ENCODE results near the gene HSPH1.
A peak's percentile ranks its signal among the peaks of the same experiment; 100 is the strongest.

Gene HSPH1

DNA sequence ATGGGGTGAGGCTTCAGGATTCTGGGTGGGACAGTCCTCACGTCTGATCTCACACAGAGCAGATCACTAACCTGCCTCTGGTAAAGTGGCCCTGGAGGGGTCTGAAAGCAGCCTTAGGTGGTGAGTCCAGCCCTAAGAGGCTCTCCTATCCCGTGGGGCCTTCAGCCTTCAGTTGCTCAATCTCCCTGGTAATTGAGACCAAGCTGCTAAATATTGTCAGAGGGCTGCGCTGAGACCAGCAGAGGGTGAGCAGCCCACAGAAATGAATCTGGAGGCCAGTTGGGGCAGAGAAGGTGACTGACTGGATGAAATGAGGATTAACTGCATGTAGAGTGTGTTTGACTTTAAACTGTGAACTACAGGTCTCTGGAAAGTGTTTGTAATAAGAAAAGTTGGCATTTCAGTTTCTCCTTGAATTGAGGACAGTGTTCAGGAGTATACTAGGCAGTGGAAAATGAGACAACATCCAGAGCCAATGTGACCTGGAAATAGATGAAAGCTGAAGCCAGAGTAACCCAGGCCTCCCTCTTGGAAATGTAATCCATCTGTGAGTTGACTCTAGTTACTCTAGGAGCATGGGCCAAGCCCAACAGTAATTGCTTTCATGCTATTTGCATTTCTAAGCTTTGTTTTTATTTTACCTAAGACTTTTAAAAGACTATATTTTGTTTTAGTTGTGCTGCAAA is 14.3 kb upstream of the HSPH1 start:
- no peak overlapping the region for H3K4me3 ChIP-seq (ENCODE audit: low read depth, low read length)
- TF ChIP-seq, protein P1, sequence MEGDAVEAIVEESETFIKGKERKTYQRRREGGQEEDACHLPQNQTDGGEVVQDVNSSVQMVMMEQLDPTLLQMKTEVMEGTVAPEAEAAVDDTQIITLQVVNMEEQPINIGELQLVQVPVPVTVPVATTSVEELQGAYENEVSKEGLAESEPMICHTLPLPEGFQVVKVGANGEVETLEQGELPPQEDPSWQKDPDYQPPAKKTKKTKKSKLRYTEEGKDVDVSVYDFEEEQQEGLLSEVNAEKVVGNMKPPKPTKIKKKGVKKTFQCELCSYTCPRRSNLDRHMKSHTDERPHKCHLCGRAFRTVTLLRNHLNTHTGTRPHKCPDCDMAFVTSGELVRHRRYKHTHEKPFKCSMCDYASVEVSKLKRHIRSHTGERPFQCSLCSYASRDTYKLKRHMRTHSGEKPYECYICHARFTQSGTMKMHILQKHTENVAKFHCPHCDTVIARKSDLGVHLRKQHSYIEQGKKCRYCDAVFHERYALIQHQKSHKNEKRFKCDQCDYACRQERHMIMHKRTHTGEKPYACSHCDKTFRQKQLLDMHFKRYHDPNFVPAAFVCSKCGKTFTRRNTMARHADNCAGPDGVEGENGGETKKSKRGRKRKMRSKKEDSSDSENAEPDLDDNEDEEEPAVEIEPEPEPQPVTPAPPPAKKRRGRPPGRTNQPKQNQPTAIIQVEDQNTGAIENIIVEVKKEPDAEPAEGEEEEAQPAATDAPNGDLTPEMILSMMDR (IDR thresholded peaks at IDR 0.05; ENCODE audit: low read depth, low read length): no peak

DNA sequence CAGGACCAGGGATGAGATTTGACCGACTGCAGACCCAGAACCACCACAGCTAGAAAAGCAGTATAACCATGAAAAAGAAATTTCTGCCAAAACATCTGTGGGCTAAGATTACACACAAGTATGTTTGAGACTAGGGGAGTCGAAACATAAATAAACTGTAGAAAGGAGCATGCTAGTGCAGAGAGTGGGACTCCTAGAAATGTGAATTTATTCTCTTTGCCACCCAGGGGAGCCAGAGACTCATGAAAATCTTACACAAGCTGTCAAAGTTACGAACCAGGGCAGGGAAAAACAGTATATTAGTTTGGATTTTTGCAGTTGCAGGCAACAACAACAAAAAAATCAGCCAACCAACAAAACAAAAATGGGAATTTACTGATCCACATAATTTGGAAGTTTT is 12.3 kb upstream of the HSPH1 start:
- TF ChIP-seq, protein P1 (IDR thresholded peaks at IDR 0.05; ENCODE audit: low read depth, low read length): peak; percentile 17; the same call in 1 of the 2 replicates
- H3K4me3 ChIP-seq (ENCODE audit: low read depth, low read length): no peak overlapping the region

DNA sequence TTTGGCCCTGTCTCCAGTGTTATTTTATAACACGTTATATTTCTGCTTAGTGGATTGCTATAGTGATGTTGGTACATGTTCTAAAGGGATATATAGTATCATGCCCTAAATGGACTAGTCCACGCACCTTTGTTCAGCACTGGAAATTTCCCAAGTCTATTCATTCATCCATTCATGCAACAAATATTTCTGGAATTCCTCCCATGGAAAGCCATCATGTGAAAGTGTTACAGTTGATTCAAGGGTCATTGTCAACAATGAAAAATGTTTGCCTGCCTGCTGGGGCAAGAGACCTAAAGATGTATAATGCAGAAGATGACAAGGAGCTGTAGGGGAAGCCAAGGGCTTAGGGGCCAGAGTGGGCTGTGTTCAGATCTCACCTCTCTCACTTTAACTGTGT is 10.8 kb upstream of the HSPH1 start:
- TF ChIP-seq, protein P1 (IDR thresholded peaks at IDR 0.05; ENCODE audit: low read depth, low read length): no peak
- H3K4me3 ChIP-seq (ENCODE audit: low read depth, low read length): no peak overlapping the region

DNA sequence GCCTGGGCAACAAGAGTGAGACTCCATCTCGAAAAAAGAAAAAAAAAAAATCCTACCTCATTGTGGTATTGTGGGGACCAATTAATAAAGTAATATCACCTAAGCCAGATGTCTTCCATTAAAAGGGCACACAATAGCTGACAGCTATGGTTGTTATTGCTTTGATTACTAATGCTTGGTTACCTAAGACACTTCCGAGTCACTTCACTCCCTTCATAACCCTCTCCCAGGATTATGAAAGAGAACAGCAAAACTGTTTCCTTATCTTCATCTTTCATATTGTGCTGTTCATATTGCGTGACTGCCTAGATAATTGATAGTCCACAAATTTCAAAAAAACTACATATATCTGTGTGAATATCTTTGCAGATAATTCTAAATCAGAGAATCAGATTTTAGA is 10.3 kb upstream of the HSPH1 start:
- no peak overlapping the region for H3K4me3 ChIP-seq (ENCODE audit: low read depth, low read length)
- TF ChIP-seq, protein P1 (IDR thresholded peaks at IDR 0.05; ENCODE audit: low read depth, low read length): no peak

DNA sequence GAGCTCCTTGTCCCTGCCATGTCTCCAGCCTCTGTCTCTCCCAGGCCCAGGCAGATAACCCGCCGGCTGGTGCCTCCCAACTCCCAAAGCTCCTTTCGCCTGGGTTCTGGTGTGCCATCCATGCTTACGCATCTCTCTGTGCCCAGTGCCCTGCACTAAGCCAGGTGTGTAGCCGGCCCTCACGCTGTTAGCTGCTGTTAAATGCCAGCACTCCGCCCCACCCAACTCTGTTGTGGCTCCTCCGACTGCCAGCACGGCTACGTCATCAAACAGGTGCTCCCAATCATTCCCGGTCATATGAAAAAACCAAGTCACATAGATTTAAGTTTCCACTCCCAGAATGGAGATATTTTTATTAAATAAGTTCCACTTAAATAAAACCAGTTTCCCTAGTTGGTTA is 7.0 kb upstream of the HSPH1 start:
- TF ChIP-seq, protein P1 (IDR thresholded peaks at IDR 0.05; ENCODE audit: low read depth, low read length): no peak
- H3K4me3 ChIP-seq (ENCODE audit: low read depth, low read length): no peak overlapping the region

DNA sequence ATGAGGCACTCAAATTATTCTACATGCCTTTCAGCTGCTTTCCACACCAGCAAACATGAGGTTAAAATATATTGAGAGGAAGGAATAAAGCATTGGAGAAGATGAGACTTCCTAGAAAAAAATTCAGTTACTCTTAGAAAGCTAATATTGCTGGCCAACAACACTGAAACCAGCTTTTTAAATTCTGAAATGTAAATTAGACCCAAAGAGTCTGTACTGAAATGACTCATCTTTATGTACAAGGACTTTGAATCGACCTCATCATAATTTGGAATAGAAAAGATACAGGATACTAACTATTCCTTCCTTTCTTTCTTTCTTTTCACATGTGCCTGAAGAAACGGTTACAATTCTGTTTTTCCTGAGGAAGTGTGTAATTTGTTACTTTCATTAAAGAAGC is 6.5 kb upstream of the HSPH1 start:
- H3K4me3 ChIP-seq (ENCODE audit: low read depth, low read length): no peak overlapping the region
- TF ChIP-seq, protein P1 (IDR thresholded peaks at IDR 0.05; ENCODE audit: low read depth, low read length): no peak

DNA sequence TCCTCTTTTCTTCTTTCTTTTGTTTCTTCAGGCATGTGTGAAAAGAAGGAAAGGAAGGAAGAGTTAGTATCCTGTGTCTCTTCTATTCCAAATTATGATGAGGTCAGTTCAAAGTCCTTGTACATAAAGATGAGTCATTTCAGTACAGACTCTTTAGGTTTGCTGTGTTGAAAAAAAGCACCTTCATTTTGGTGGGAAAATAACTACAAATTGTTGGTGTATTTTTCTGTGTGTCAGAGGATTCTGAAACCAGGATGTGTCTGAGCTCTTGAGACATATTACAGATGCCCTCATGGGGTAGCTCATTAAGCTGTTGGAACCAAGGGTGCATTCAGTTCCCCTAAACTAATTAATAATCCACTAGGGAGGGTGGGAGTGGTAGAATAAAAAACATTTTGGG is 5.8 kb upstream of the HSPH1 start:
- TF ChIP-seq, protein P1 (IDR thresholded peaks at IDR 0.05; ENCODE audit: low read depth, low read length): no peak
- H3K4me3 ChIP-seq (ENCODE audit: low read depth, low read length): no peak overlapping the region
